Regular cardiac myocyte (primary cell): ENCODE data around the gene KRT23. TPM values are rescaled to one million over a fixed set of nuclear protein-coding genes. Genes with fewer than 3 reads are reported as not detected.

Experiments used
- total RNA-seq: library from RNA; depleted of rRNA; stranded (reverse); fragments of >200 nt; gene quantifications from 2 replicates; pipeline ENCODE4 v1.2.3, GENCODE V29; 2014

KRT23 gene, protein sequence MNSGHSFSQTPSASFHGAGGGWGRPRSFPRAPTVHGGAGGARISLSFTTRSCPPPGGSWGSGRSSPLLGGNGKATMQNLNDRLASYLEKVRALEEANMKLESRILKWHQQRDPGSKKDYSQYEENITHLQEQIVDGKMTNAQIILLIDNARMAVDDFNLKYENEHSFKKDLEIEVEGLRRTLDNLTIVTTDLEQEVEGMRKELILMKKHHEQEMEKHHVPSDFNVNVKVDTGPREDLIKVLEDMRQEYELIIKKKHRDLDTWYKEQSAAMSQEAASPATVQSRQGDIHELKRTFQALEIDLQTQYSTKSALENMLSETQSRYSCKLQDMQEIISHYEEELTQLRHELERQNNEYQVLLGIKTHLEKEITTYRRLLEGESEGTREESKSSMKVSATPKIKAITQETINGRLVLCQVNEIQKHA
- under 0.01 TPM in 1 of 2 replicates, not detected in the other for total RNA-seq

DNA sequence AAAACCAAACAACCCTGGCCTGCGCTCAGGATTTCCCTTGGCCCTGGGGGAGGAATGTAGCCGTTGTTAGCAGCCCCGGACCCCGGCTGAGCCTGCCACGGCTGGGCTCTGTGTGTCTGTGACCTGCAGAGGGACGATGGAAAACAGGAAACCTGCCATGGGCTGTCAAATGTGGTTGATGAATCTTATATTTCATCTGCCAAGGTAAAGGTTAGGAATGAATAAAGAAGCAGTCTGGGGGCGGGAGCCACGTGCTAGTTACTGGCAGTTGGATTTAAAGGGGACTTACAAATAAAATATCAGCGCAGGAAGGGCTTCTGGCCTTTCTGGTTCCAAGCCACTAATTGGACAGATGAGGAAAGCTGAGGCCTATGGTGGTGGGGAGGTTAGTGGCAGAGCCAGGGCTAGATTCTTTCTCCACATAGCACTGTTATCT is at the start of gene KRT23:
KRT23 (minus strand) TSS at position 263 of the 436 bp plus-strand sequence. CDS start 1,043 bp downstream, outside the sequence.

DNA sequence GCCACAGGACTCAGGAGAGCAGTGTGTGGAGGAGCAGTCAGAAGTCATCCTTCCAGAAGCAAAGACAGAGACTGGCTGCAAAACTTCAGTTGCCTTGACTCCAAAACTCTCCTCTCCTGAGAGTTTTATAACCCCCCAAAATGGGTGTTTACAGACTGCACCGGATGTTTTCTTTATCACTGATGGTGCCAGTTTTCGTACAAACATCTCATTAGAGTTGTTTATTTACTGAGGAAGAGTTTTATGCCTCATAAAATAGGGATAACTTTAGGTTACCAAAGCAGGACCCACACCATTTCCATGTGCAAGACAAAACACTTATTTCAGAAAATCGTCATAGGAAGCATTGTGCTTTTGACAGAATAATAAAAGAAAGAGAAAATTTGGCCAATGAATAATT is 46.8 kb upstream of the KRT23 start, which contains the start of gene KRT40:
KRT40 (minus strand) TSS at position 101 of the 400 bp plus-strand sequence; CDS start at position 48, 53 bp downstream.

DNA sequence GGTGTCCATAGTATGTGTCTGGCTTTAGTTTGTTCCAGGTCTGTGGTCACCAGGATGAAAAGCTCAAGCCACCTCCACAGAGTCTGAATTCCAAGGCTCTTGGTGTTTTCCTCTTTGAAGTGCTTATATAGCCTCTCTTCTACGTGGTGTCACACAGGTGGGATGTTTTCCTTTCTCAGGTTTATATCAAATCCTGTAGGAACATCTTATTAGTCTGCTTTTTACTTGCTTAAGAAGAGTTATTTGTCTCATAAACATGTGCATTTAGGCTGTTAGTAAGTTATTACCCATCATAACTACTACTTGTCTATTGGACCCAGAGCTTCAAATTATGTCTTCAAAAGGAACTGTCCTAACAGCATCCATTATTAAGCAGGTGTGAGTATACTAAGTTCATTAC is 29.4 kb upstream of the KRT23 start, which contains the start of gene KRT39:
KRT39 (minus strand) TSS at position 101 of the 400 bp plus-strand sequence; CDS start at position 9, 92 bp downstream.

DNA sequence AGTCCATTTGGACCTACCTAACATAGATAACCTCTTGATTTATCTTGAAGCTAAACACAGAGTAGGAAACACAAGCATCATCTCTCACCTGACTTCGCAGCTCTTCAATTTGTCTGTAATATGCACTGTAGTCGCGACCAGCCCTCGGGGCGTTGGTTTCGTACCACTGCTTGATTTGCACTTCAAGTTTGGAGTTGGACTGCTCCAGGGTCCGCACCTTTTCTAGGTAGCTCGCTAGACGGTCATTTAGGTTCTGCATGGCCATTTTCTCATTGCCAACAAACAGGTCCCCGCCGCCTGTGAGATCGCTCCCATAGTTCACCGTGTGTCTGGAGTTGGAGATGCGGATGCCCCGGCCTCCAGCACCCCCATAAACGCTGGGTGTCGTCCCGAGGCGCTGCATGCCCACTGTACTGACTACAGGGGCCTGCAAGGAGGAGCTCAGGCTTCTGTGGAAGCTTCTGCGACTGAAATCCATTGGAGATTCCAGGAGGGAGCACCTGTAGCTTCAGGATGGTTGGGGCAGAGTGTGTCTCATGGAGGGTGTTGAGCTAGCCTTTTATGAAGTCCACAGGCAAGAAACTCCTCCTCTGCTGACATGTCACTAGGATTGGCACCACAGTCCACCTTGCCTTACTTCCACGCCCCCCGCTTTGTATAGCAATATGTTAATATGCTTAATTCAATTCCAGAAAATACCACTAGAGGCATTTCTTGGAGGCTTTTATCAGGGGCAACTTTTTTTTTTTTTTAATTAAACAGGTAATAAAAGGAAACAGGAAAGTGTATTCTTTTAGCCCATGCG is 52.5 kb downstream of the KRT23 start, which contains the start of gene KRT20:
KRT20 (minus strand) TSS at position 535 of the 805 bp plus-strand sequence; CDS start at position 478, 57 bp downstream.

Other genes with a start within 250 kb of the KRT23 start
- not detected in 2 replicates for gene KRT24, start 233.9 kb downstream of the KRT23 start, total RNA-seq
- gene KRT25, start 182.3 kb downstream of the KRT23 start, total RNA-seq, result not detected in 2 replicates
- not detected in 2 replicates for gene KRT26, start 165.4 kb downstream of the KRT23 start, total RNA-seq
- not detected in 2 replicates for gene KRT27, start 155.1 kb downstream of the KRT23 start, total RNA-seq
- not detected in 2 replicates for gene KRT28, start 137.7 kb downstream of the KRT23 start, total RNA-seq
- 3.9 and 8.8 TPM in 2 replicates for gene KRT10, start 115.0 kb downstream of the KRT23 start, total RNA-seq
- not detected in 2 replicates for gene KRT12, start 70.4 kb downstream of the KRT23 start, total RNA-seq
- not detected in 2 replicates for gene KRT20, start 52.4 kb downstream of the KRT23 start, total RNA-seq
- gene KRT39, start 29.3 kb upstream of the KRT23 start, total RNA-seq, result 0.28 TPM in 1 of 2 replicates, not detected in the other
- gene KRT40, start 46.7 kb upstream of the KRT23 start, total RNA-seq, result not detected in 2 replicates
- gene KRTAP3-3, start 56.5 kb upstream of the KRT23 start, total RNA-seq, result not detected in 2 replicates
- gene KRTAP3-2, start 62.3 kb upstream of the KRT23 start, total RNA-seq, result not detected in 2 replicates
- gene KRTAP3-1, start 71.5 kb upstream of the KRT23 start, total RNA-seq, result not detected in 2 replicates
- 1.9 and 5.1 TPM in 2 replicates for gene KRTAP1-5, start 89.6 kb upstream of the KRT23 start, total RNA-seq
- gene KRTAP1-4, start 92.5 kb upstream of the KRT23 start, total RNA-seq, result not detected in 2 replicates
- gene KRTAP1-3, start 97.2 kb upstream of the KRT23 start, total RNA-seq, result not detected in 2 replicates
- gene KRTAP1-1, start 103.8 kb upstream of the KRT23 start, total RNA-seq, result under 0.01 TPM in 1 of 2 replicates, not detected in the other
- not detected in 2 replicates for gene KRTAP2-1, start 109.7 kb upstream of the KRT23 start, total RNA-seq
- not detected in 2 replicates for gene KRTAP2-2, start 117.6 kb upstream of the KRT23 start, total RNA-seq
- under 0.01 and 0.77 TPM in 2 replicates for gene KRTAP2-3, start 122.5 kb upstream of the KRT23 start, total RNA-seq
- gene KRTAP2-4, start 128.2 kb upstream of the KRT23 start, total RNA-seq, result 0.28 TPM in 1 of 2 replicates, not detected in the other
- not detected in 2 replicates for gene KRTAP4-7, start 146.5 kb upstream of the KRT23 start, total RNA-seq
- not detected in 2 replicates for gene KRTAP4-8, start 160.5 kb upstream of the KRT23 start, total RNA-seq
- gene KRTAP4-16, start 164.6 kb upstream of the KRT23 start, total RNA-seq, result not detected in 2 replicates
- not detected in 2 replicates for gene KRTAP4-9, start 167.7 kb upstream of the KRT23 start, total RNA-seq
- not detected in 2 replicates for gene KRTAP4-11, start 180.7 kb upstream of the KRT23 start, total RNA-seq
- gene KRTAP4-12, start 186.5 kb upstream of the KRT23 start, total RNA-seq, result not detected in 2 replicates
- gene KRTAP4-6, start 202.9 kb upstream of the KRT23 start, total RNA-seq, result not detected in 2 replicates
- not detected in 2 replicates for gene KRTAP4-5, start 212.2 kb upstream of the KRT23 start, total RNA-seq
- gene KRTAP4-4, start 223.1 kb upstream of the KRT23 start, total RNA-seq, result not detected in 2 replicates
- gene KRTAP4-3, start 230.6 kb upstream of the KRT23 start, total RNA-seq, result not detected in 2 replicates
- not detected in 2 replicates for gene KRTAP4-2, start 240.6 kb upstream of the KRT23 start, total RNA-seq
- gene KRTAP4-1, start 247.3 kb upstream of the KRT23 start, total RNA-seq, result not detected in 2 replicates